Activated gamma-delta T cell treated with anti-CD3 and anti-CD28 coated beads, Interleukin-2, amount 50 U/mL, for 16 hours (primary cell): ENCODE results near the gene SPIB.
"Not testable (repeated sequence)": the region's sequence is repeated elsewhere in the genome, so short reads cannot be mapped to it uniquely, and the experiment has no call there.

Source experiments
- DNase-seq: peaks from one replicate; pipeline ENCODE4 v3.0.0-alpha.2; 2020; ENCODE audit warnings: low read depth

The SPIB gene

DNA sequence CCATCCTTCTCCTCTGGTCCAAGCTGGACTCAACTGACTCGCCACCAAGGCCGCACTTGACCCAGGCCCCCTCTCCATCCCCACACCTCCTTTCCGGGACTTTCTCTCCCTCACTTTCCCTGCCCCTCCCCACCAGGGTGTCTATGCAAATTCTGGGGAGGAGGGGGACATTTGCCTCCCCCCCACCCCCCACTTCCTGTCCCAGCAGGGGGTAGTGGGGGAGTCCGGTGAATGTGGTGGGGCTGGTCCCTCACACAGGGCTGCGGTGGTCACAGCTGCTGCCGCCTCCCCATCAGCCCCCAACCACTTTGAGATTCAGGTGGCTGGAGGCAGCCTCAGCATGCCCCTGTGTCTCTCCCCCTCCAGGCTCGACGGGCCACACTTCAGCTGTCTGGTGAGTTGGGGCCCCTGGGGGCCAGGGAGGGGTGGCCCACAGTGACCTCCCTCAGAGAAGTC lies 870 bp downstream of the SPIB start:
- DNase-seq: no peak

DNA sequence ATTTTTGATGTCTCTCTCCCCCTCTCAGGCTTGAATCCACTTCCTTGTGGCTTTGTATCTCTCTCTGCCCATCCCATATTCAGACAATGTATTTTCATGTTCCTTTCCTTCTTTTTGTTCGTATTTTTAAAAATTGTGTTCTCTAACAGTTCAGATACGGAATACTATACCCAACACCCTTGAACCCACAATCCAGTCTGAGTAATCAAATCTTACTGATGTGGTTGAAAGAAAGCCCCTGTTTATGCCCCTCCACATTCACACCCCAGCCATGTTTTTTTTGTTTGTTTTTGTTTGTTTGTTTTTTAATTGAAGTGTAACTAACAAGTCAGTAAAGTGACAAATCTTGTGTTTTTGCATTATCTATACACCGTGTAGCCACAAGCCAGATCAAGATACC lies 1.4 kb downstream of the SPIB start:
- no peak for DNase-seq

DNA sequence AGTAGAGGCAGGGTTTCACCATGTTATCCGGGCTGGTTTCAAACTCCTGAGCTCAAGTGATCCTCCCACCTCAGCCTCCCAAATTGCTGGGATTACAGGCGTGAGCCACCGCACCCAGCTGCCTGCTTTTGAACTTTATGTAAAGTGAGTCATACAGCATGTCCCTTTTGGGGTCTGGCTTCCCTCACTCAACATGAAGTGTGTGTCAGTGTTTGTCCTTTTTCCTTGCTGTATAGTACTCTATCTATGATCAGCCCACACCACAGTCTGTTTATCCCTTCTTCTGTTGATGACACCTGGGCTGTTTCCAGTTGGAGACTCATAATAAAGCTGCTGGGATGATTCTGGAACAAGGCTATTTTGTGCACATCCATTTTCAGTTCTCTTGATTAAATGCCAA lies 2.1 kb downstream of the SPIB start:
- no peak for DNase-seq

DNA sequence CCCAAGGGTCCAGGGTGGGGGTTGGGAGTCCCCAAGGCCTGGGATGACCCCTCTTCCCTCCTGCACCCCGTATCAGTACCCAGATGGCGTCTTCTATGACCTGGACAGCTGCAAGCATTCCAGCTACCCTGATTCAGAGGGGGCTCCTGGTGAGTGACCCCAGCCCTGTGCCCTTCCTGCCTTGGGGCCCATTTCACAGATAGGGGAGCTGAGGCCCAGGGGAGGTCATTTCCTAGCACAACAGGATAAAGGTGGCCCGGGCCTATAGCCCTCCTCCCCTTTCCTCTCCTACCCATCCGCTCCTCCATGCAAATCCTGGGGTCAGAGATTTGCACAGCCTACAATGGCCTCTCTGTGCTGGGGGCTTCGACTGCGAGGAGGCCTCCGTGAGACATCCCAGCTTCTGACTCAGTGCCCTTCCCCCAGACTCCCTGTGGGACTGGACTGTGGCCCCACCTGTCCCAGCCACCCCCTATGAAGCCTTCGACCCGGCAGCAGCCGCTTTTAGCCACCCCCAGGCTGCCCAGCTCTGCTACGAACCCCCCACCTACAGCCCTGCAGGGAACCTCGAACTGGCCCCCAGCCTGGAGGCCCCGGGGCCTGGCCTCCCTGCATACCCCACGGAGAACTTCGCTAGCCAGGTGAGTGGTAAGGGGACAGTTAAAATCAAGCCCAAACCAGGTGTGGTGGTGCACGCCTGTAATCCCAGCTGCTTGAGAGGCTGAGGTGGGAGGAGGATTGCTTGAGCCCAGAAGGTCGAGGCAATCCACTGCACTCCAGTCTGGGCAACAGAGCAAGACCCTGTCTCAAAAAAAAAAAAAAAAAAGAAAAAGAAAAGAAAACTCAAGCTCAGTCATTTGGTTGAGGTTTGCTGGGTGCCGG lies 3.9 kb downstream of the SPIB start:
- DNase-seq: no peak

DNA sequence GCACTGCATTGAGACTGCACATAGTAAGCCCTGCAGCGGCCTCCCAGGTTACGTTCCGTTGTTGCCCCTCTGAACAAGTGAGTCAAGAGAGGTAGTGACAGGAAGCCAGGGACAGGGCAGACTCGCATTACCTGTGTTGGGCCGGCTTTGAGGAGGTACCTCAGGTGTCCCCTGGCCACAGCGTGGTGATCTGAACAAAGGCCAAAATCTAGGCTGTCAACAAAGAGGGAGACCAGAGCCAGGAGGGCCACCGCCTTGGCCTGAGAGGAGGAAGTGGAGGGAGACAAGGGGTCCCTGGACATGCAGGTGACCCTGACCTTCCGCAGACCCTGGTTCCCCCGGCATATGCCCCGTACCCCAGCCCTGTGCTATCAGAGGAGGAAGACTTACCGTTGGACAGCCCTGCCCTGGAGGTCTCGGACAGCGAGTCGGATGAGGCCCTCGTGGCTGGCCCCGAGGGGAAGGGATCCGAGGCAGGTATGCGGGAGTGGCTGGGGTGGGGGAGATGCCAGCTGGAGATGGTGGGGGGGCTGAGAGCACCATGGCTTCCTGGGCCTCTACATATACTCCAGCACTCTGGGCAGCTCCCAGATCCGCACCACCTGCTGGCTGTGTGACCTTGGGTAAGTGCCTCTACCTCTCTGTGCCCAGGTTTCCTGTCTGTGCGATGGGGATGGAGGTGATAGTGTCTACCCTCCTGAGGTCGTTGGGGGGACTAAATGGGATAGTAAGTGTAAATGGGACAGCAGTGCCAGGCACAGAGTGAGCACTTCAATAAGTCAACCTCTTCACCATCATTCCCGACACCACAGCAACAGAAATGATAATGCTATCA lies 4.8 kb downstream of the SPIB start:
- DNase-seq: no peak

DNA sequence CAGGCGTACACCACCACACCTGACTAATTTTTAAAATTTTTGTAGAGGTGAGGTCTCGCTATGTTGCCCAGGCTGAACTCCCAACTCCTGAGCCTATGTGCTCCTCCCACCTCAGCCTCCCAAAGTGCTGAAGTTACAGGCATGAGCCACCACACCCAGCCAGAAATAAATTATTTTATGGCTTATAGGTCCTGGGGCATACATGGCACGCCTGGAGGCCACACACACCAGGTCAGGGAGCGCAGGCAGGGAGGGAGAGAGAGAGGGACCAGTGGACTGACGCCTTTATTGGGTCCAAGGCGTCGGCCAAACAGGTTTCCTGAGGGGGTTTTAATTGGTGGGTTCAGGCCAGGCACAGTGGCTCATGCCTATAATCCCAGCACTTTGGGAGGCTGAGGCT lies 6.8 kb downstream of the SPIB start:
- no peak for DNase-seq

DNA sequence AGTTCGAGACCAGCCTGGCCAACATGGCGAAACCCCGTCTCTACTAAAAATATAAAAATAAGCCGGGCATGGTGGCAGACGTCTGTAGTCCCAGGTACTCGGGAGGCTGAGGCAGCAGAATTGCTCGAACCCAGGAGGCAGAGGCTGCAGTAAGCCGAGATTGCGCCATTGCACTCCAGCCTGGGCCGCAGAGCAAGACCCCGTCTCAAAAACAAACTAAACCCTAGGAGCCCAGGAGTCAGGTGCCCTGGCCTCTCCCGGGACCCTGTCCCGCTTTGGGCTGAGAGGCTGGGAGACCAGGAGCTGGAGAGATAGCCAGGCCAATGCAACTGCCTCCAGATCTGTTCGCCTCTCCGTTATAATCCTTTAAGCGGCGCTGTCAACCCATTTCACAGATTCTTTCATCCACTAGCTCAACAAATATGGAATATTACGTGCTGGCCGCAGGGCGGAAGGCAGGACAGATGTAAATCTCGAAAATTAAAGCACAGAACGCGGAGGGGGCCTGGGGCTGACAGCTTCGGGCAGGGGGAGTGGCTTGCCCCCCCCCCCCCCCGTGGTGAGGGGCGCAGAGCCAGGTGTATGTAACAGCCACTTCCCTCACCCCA lies 8.7 kb downstream of the SPIB start:
- DNase-seq: no peak

DNA sequence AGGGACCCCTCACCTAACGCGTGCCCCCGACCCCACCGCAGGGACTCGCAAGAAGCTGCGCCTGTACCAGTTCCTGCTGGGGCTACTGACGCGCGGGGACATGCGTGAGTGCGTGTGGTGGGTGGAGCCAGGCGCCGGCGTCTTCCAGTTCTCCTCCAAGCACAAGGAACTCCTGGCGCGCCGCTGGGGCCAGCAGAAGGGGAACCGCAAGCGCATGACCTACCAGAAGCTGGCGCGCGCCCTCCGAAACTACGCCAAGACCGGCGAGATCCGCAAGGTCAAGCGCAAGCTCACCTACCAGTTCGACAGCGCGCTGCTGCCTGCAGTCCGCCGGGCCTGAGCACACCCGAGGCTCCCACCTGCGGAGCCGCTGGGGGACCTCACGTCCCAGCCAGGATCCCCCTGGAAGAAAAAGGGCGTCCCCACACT lies 9.3 kb downstream of the SPIB start:
- DNase-seq: no peak

DNA sequence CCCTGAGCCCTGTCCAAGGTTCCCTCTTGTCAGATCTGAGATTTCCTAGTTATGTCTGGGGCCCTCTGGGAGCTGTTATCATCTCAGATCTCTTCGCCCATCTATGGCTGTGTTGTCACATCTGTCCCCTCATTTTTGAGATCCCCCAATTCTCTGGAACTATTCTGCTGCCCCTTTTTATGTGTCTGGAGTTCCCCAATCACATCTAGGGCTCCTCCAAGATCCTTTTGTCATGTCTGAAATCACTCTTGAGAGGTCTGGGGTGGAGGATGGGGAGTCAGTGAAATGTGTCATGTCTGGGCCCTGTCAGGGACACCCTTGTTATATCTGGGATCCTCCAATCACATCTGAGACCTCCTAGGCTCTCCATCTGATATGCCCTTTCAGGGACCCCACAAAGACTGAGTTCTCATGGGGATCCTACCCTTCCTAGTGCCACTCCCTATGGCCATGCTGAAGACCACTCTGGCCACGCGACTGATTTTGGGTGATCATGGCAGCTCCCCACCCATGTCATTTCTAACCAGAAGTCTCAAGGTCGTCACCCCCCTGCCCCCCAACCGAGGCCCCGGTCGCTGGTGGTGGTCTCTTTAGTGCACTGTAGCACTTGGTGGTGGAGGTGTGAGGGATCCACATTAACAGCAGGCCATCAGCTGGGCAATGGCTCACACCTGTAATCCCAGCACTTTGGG lies 10.2 kb downstream of the SPIB start:
- no peak for DNase-seq

DNA sequence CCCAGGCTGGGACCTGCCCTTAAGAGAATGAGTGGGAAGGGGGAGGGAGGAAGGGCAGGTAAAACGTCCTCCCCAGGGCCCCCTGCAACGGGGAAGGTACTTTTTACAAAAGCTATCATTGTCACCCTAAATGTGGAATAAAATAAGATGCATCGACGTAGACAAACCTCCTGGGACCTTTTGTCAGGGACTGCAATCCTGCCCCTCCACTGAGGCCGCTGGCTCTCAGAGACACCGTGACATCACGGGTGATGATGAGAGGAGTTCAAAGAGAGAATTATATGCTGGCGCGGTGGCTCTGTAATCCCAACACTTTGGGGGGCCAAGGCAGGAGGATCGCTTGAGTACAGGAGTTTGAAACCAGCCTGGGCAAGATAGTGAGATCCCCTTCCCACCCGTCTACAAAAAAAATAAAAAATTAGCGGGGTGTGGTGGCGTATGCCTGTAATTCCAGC lies 12.2 kb downstream of the SPIB start:
- no peak for DNase-seq

DNA sequence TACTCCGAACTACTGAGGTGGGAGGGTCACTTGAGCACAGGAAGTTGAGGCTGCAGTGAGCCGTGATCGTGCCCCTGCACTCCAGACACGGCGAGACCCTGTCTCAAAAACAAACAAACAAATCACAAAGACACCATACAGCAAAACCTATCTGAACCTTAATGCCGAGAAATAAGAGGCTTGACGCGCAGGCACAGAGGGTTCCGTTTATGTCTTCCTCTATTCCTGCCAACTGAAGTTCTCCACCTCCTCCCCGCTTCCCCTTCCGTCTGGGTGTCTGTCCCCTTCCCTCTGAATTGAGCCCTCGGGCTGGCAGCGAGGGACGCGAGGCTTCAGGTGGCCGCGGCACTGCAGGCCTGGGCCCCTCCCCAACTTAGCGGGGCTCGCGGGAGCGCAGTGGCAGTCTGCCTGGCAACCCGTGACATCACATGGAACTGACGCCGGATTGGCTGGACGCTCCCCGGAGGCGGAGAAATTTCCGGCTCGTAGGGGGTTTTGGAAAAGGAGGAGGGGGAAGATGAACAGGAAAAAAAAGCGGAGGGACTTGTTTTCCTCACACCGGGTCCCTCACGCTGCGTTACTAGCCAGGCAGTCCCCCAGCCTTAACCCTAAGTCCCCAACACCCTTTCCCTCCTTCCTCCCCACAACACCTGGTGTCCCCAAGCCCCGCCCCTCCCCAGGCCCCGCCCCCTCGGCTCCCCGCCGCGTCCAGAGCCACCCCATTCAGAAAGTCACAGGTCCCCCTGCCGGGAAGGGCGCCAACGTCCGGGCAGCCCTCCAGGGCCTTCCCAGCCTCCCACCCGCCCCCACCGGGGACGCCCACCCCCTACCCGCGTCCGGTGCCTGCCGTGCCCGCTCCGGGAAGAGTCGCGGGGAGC lies 12.8 kb downstream of the SPIB start:
- peak; percentile 70 for DNase-seq

DNA sequence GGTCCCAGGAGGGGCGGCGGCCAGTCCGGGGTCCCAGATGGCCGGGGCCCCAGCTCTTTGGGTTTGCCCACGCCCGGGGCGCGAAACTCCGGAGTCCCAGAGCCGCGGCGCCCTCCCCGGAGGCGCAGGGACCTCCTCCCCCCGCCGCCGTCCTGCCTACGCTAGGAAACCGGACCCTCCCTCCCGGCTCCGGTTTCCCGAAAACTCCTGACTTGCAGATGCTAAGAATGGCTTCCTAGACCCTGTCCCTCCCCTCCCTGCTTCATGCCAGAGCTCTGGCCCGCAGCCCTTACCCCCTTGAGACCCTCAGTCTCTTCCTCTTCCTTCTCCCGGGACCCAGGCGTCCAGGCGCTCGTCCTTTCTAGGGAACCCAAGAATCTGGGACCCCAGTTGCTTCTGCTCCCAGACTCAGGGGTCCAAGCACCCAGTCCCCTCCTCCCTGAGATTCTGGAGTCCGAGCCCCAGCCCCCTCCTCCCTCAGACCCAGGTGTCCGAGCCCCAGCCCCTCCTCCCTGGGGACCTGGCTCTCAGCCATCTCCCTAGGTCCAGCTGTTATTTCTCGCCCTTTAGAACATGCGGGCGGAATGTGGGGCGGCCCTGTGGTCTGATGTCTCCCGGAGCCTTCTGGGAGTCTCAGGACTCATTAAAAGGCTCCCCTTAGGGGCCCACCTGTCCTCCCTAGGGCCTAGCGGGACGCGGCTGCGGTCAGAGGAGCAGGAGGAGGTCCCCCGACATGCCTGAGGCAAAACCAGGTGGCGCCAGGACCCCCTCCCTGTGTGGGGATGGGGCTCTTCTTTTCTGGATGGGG lies 13.7 kb downstream of the SPIB start, which contains the start of gene MYBPC2:
Gene MYBPC2, plus strand, starts transcription at position 672 of the 808 bp plus-strand sequence. Its CDS starts 62 bp downstream, at position 734.
- no peak for DNase-seq

DNA sequence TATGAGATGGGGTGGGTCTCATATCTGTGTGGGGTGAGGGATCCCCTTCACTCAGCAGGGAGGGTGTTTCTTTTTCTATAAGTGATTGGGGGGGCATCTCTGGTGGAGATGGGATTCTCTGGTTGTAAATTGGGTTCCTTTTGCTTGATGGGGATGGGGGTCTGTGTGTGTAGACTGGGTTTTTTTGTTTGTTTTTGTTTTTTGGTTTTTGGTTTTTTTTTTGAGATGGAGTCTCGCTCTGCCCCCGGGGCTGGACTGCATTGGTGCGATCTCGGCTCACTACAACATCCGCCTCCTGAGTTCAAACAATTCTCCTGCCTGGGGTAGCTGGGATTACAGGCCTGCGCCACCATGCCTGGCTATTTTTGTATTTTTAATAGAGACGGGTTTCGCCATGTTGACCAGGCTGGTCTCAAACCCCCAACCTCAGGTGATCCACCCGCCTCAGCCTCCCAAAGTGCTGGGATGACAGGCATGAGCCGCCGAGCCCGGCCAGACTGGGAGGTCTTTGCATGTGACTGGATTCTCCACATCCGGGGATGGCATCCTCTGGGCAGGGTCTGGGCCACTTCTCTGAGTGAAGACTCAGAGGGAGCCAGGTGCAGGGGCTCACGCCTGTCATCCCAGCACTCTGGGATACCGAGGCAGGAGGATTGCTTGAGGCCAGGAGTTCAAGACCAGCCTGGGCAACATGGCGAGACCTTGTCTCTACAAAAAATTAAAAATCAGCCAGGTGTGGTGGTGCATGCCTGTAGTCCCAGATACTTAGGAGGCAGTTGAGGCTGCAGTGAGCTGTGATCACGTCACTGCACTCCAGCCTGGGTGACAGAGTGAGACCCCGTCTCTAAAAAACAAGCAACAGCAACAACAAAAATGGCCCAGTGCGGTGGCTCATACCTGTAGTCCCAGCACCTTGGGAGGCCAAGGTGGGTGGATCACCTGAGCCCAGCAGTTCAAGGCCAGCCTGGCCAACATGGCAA lies 14.8 kb downstream of the SPIB start:
- no peak for DNase-seq

DNA sequence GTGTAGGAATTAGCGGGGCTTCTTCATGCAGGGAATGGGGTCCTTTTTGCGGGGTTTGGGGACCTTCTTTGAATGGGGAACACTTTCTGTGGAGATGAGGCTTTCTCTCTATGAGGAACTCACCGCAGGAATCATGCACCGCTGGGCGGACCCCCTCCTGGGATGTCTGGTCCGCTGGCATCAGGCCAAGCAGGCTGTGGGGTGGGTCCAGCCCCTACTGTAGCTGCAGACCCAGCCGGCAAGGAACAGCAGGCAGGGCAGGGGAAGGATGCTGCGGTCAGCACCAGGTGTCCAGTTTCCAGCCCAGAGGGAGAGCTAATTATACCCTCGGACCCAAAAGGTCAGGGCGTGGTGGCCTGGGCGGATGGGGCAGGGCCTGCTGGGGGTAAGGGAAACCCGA lies 15.8 kb downstream of the SPIB start:
- DNase-seq: no peak

DNA sequence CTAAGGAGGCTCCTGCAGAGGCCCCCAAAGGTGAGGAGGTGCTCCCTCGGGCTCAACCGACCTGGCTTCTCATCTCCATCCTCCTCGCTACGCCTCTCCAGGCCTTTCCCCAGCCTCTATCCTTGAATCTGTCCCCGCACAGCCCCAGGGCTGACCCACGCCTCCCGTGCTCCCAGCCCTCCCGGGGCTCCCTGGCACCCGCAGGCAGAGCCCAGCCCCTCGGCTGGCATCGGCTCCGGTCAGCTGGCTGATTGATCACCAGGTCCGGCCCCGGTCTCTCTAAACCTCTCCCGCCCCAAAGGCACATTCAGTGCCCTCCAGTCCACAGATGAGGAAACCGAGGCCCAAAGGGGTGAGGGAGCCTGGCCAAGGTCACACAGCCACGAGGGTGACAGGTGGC lies 16.5 kb downstream of the SPIB start:
- no peak for DNase-seq

DNA sequence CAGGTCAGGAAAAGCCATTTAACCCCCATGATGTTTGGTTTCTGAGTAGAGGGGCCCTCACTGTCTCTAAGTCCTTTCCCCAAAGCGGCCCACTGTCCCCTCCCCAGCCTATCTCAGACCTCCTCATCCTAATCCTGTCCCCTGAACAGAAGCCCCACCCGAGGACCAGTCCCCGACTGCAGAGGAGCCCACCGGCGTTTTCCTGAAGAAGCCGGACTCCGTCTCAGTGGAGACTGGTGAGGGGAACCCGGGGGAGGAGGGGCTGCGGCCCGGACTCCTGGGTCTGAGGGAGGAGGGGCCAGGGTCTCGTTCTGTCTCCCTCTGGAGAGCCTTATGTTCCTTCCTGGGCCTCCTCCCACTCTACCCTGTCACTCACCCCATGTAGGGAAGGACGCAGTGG lies 16.9 kb downstream of the SPIB start:
- no peak for DNase-seq

DNA sequence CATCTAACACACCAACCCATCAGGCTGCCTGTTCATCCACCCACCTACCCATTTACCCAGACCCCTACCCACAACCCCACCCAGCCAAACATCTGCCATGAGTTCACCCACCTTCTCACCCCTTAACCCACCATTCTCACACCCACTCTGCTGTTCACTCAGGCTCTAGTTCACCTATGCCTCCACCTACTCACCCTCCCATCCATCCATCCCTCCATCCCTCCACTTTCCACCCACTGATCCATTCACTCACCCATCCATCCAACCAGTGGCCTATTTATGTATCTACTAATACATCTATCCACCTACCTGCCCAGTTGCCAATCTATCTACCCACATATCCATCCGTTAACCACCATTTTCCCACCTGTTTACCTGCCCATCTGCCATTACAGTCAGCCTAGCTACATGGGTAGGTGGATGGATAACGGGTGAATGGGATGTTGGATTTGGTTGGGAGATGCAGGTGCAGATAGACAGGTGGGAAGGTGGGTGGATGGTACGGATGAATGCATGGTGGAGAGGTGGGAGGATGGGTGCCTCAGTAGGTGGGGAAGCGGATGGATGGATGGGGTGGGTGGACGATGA lies 19.2 kb downstream of the SPIB start:
- DNase-seq: no peak

DNA sequence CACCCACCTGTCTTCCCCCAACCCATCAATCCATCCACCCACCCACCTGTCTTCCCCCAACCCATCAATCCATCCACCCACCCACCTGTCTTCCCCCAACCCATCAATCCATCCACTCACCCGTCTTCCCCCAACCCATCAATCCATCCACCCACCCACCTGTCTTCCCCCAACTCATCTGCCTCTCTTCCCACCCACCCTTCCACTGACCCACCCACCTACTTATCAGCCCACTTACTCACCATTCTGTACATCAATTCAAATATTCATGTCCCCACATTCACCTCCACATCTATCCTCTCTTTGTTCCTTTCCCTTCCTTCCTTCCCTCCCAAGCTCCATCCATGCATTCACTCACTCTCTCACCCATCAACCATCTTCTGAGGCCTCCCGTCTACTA lies 20.4 kb downstream of the SPIB start:
- DNase-seq: not testable (repeated sequence)
